GM21737 (cell line): ENCODE data around the gene OR14K1.
"Not testable (repeated sequence)": the region's sequence is repeated elsewhere in the genome, so short reads cannot be mapped to it uniquely, and the experiment has no call there.

Experiments used
- ATAC-seq: cut with Tn5 transposase; IDR thresholded peaks from one replicate; pipeline ENCODE4 v1.9.1; 2021; ENCODE audit warnings: mild to moderate bottlenecking, moderate library complexity; ENCODE audit not compliant: unreplicated experiment

OR14K1 gene, protein sequence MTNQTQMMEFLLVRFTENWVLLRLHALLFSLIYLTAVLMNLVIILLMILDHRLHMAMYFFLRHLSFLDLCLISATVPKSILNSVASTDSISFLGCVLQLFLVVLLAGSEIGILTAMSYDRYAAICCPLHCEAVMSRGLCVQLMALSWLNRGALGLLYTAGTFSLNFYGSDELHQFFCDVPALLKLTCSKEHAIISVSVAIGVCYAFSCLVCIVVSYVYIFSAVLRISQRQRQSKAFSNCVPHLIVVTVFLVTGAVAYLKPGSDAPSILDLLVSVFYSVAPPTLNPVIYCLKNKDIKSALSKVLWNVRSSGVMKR

DNA sequence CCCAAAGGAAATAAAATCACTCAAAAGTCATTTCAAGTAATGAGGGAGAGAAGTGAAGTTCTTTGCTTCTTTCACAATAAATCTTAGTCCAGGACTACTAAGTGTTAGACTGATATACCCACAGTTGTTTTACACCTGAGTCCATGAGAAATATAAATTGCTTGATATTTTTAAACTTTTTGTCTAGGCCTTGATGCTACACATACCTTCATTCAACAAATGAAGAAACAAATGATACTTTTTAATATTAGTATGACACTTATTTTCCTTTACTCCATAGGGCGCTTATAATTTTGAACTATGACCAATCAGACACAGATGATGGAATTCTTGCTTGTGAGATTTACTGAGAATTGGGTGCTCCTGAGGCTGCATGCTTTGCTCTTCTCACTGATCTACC, at the start of gene OR14K1:
TSS of gene OR14K1 (plus strand) at position 301 of the 400 bp plus-strand sequence. CDS start at position 301, 0 bp downstream.
- ATAC-seq, result no peak

DNA sequence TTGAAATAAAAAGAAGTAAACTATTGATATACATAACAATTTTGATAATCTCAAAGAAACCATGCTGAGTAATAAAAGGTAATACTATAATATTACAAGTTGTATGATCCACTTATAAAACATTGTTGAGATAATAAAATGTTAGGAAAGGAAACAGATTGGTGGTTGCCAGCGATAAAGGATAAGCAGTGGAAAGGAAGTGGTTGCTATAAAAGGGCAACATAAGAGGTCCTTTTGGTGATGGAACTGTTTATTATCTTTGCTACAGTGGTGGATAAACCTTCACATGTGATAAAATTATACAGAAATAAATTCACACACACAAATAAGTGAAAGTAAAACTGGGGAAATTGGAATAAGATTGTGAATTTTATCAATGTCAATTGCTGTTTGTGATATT, 37.1 kb upstream of the OR14K1 start:
- no peak for ATAC-seq

DNA sequence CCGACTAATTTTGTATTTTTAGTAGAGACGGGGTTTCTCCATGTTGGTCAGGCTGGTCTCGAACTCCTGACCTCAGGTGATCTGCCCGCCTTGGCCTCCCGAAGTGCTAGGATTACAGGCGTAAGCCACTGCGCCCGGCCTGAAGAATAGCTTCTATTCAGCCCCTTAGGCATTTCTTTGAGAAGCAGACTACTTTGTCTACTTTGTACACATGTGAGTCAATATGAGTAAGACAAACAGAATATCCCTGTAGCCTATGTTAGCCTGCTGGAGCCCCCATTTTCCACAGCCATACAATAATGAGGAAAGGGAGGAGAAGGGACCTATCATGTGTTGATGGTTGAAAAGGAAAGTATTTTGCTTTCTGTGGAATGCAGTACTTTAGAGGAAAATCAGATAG, 27.7 kb upstream of the OR14K1 start:
- ATAC-seq, result not testable (repeated sequence)

DNA sequence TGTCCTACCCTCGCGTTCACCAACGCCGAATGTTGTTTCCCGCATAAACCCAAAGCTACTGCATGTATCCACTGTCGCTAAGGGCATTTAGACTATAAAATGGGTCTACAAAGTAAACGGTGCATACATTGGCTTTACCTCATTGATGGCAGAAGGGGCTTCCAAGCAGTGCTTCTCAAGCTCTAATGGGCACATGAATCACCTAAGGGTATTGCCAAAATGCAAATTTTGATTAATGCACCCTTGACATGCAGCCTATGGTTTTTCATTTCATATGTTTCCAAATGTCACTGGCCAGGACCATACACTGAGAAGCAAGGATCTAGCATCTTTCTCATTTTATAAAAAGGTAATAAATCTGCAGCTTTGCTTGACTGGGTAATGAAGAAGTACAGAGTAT, 24.7 kb upstream of the OR14K1 start:
- no peak for ATAC-seq

DNA sequence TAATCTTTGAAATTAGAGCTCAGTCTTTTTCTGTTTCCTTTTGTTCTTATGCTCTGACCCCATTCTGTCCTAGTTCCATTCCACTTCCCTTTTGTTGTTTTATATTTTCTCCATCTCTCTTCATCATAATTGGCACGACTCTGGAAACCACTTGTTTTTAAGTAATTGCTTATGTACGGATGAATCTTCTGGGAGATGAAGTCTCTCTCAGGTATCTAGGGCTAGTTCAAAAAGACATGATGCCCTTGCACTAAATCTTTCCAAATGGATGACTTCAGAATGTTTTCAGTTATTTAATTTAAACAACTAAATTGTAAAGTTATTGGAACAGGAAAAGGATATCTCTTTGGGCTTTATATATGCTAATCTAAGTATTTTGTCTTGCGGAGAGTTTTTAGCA, 21.9 kb upstream of the OR14K1 start, which contains the start of gene OR6F1:
TSS of gene OR6F1 (minus strand) at position 101 of the 400 bp plus-strand sequence. CDS start 3,891 bp downstream, outside the sequence.
- ATAC-seq, result no peak

DNA sequence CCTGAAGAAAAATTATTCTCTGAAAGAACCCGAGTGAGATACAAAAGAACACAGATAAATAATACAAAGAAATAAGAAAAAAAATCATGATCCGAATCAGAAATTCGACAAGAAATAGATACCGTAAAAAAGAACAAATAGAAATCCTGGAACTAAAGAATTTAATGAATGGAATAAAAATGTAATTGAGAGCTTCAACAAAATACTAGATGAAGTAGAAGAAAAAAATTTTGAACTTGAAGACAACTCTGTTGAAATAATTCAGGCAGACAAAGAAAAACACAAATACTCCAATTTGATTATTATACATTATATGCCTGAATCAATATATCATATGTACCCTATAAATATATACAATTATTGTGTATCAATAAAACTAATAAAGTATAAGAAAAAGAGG, 17.2 kb upstream of the OR14K1 start:
- no peak for ATAC-seq

DNA sequence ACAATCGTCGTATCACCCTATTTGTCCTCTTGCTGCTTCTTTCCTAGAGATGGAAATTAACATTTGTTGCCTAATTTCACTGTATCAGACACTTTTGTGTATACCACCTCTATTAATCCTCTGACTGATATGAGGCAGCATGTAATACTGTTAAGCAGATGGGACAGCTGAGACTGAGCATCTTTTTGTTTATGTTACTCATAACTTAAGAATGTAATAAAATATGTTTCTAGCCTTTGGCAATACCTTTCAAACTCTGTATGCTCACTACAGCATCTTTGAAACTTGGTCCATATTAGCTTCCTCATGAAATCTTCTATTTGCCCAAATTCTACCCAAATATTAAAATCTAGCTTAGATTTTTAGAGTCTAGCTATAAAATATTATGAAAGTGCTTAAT, 2.3 kb downstream of the OR14K1 start:
- no peak for ATAC-seq

DNA sequence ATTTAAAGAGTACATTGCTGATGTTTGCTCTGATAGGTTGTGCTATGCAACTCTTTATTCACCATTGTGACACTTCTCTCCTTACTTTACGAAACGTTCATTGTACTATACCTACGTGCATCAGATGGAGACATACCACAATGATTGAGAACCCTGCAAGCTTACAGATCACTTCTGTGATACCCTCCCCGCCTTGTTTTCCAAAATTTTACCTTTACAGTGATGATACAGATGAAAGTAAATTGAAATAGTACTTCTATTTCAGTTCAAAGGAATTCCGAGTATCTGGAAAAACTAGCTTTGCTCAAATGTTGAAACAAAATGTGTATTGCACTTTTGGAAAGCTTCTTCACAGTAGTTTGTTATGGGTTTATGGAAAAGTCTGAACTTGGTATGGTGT, 3.3 kb downstream of the OR14K1 start:
- ATAC-seq, result no peak

DNA sequence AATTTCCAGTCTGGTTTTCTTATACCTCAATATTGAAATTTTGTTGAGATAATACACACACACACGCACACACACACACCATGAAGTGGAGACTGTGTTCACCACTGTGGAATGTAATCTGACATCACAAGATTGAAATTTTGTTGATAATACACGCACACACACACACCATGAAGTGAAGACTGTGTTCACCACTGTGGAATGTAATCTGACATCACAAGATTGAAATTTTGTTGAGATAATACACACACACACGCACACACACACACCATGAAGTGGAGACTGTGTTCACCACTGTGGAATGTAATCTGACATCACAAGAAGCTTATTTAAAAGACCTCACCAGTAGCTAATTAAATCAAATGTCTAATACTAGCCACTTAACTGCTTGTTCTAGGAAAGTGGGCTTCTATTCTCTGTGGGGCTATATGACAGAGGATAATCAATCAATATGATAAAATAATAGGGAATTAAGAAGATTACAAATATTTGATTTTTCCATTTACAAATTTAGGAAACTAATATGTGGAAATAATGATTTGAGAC, 3.9 kb downstream of the OR14K1 start:
- ATAC-seq, result not testable (repeated sequence)

DNA sequence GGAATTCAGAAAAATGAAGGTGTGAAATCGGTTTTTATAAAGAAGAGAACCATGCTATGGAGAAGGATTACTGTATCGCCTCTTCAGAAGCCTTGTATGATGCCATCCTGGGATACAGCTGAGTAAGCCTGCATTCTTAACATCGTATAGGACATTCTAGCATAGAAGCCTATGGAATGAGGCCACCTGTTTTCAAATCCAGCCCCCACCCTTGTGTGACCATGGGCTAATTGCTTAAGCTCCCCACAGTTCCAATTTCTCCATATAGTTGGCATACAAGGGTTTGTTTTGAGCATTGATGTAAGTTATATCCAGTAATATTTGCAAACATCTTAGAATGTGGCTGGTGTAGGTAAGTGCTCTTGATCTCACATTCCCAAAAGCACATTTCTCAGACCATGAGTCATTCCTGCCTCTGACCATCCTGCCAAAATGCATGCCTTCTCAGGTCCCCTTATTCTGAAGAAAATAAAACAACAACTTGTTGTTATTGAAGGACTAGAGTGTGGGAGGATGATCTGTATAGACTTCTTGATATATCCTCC, 8.0 kb downstream of the OR14K1 start:
- no peak for ATAC-seq

DNA sequence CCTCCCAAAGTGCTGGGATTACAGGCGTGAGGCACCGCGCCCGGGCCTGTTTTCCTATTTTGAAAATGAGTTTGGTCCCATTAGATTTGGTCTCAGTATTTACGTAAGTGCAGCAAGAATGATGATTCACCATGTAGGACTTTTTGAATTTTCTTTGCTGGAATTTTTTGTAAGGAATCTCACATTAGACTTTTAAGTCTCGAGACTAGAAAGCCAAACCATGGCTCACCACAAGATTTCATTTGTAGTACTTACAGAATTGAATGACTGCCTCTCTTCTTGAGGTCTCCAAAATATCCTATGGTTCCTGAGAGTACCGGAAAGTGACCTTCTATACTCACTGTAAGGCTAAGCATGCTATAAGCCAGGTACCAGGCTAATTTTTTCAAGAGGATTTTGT, 9.2 kb downstream of the OR14K1 start:
- ATAC-seq, result no peak

DNA sequence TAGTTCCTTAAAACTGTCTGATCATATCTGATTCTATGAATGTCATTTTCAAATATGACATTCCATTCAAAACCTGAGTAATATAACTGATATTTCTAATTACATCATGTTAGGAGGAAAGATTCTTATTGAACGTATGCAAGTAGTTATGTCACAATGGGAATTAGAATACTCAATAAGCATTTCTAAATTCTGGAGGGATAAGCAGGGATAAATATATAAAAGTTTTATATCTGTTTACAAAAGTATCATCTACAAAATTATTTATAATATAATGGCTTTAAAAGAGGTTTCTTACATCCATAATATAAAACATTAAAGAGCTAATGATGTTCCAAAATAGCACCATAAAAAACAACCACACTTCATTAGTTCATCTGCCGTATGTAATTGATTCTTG, 9.6 kb downstream of the OR14K1 start, which contains the start of gene OR14A2:
TSS of gene OR14A2 (minus strand) at position 101 of the 400 bp plus-strand sequence.
- no peak for ATAC-seq

DNA sequence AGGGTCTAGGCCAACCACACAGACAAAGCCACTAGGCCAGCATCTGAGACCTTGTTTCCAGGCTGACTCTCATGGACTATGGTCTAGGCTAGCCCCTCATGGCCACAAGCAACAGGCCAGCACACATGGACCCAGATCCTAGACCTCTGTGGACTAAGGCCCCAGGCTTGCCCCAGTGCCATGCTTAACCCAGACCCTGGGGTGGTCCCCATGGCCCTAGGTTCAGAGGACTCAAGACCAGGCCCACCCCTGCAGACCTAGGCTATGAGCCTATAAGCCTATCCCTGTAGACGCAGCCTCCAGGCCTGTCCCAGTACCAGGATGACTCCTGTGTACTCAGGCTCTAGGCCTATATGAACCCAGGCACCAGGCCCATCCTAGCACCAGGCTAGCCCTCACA, 11.5 kb downstream of the OR14K1 start:
- ATAC-seq, result no peak

DNA sequence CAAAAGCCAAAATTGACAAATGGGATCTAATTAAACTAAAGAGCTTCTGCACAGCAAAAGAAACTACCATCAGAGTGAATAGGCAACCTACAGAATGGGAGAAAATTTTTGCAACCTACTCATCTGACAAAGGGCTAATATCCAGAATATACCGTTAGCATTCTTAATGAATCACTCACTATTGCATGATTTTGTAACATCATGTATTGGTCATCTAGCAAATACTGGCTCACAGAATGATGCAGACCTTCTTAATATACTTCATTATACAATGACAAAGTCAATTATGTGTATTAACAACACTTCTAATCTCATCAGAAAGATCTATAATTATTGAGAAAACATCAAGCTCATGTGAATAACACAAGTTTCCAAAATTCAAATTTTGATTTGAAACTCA, 15.9 kb downstream of the OR14K1 start:
- ATAC-seq, result not testable (repeated sequence)

DNA sequence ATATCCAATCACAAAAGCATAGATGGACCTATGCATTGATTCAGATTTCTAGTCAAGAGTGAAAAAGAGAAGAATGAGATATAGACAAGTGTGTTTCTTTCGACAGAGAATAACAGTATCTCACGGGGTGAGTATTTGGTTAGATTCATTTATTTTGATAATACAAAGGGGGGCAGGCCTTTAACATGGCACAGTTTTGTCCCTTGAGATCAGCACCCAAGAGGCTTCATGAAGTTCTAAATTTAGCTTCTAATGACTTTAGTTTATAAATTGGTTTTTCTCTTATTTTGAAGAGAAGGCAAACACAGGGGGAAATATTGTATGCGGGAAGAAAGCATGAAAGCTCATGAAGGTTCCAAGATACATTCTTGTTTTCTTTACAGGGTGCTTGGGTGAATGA, 22.0 kb downstream of the OR14K1 start, which contains the start of gene OR1C1:
TSS of gene OR1C1 (minus strand) at position 101 of the 400 bp plus-strand sequence. CDS start 2,150 bp downstream, outside the sequence.
- no peak for ATAC-seq

DNA sequence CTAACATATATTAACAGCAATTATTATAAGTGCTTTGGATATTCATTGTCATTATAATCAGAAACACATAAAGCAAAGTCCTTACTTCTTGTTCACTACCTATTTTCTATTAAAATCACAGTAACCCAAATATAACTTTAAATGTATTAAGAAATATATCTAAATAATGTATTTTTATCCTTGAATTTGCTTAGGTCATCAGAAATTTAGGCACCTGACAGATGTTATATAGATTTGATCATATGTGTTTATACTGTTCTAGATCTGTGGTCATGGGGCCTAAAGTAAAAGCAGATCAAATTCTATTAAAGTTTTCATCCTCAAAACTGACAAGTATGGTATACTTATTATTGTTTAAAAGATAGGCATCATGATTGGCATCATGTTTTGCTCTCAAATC, 31.2 kb downstream of the OR14K1 start:
- no peak for ATAC-seq
